ENCODE measurements around the gene ARHGAP45.
"Not testable (repeated sequence)": the region's sequence is repeated elsewhere in the genome, so short reads cannot be mapped to it uniquely, and the experiment has no call there.

Gene ARHGAP45

DNA sequence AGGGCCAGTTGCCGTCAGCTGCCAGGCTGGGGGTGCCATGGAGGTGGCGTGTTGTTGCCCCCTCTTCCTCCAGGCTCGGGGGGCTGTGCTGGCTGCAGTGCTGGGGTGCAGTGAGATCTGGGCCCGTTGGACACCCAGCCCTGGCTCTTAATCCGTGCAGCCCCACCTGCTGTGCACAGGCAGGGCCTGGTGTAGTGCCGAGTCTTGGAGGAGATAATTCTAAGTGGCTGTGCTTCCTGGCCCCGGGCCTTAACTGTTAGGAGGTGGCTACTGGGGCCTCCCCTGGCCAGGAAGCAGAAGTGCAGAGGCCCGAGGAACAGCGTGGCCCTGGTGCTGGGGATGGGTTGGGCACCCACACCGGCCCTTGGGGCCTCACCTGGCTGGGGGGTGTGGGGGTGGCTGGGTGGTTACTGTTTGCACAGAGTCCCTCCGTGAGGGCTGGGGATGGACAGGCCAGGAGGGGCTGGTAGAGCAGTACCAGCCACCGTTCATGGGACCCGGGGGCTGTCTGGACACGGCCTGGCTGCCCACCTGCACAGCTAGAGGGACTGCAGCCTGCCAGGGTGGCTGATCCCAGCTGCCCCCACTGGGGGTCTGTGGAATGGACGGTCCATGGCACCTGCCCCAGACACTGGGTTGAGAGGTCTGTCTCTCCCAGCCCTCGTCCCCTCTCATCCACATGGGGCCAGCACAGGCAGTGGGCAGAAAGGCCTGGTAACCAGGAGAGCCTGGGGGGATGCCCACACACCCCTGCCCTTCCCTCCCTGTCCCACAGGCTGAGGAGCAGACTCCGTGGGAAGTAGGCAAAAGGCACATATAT lies 40.1 kb downstream of the ARHGAP45 start:
- FAIRE-seq = no peak

- FAIRE-seq = no peak
These were observed 40.8 kb downstream of the ARHGAP45 start for GRCh38 chr19:1107661-1108261.

- no peak for FAIRE-seq
These were observed 41.5 kb downstream of the ARHGAP45 start for GRCh38 chr19:1108291-1109031.

- no peak for FAIRE-seq
These were observed 42.1 kb downstream of the ARHGAP45 start for GRCh38 chr19:1109032-1109551.

GRCh38 chr19:1109697-1110671 lies 43.0 kb downstream of the ARHGAP45 start:
- FAIRE-seq = no peak

GRCh38 chr19:1110809-1111640 lies 44.1 kb downstream of the ARHGAP45 start:
- no peak for FAIRE-seq

GRCh38 chr19:1111641-1112267 lies 44.8 kb downstream of the ARHGAP45 start:
- no peak for FAIRE-seq

DNA sequence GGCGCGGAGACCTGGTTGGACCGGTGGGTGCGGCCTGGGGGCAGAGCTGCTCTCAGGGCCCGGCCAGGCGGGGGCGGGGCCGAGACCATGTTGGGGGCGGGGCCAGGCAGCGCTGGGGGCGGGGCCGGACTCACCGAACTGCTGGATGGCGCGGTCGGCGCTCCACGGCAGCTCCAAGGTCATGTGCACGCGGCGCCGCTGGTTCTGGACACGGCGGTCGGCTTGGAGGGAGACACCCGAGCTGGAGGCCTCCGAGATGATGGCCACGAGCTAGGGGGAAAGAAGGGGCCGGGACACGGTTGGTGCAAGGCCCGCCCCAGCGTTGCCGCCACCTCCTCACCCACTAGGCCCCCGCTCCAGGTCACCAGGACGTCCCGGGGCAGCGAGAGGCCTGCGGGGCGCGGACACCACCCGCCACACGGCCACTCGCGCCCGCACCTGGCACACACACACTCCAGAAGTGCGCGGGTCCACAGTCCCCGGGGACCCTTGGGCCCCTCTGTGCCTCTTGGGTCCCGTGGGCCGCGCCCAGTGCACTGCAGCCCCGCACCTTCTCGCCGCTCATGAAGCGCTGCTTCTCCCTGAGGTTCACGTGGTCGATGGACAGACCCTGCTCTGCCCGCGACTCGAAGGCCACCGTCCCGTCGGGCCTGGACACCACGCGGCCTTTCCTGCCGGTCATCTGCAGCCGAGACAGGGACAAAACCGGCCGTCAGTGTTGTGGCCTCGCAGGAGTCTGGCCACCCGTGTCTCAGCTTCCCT lies 45.5 kb downstream of the ARHGAP45 start:
- FAIRE-seq = no peak

DNA sequence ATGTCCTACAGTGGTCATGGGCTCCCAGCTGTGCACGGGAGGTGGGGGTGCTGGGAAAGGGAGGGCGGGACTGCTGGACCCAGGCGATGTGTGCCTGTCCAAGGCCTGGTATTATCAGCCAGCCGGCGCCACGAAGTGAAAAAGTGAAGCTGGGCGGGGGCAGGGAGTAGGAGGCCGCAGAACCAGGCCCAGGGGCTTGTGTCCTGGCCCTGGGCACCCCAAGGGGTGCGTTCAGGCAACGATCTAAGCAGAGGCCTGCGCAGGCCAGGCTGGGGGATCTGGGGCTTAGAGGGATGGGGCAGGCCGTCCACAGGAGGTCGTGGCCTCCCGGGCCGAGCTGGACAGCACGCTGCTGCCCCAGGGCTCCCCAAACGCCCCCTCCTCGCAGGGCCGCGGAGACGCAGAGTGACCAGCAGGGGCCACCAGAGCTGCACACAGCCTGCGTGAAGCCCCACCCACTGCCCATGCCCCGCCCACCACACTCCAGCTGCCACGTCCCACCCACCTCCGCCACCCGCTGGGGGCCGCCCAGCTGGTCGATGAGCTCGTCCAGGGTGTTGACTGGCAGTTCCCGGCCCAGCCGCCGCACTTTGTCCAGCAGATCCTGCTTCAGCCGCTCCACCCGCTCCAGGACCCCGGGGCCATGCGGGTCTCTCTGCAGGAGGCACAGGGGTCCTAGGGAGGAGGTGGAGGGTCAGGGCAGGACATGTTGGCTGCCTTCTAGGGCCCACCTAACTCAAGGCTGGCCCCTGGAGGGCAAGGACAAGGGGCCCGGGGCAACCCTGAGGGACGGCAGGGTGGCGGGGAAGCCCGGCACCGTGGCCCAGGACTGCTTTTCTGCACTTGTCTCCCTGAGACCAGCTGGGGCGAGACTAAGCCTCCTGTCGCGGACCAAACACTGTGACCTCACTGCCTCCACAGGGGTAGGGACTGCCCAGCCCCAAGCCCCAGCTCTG lies 46.3 kb downstream of the ARHGAP45 start:
- FAIRE-seq = no peak

- FAIRE-seq = no peak
These were observed 47.1 kb downstream of the ARHGAP45 start for GRCh38 chr19:1113986-1114483.

DNA sequence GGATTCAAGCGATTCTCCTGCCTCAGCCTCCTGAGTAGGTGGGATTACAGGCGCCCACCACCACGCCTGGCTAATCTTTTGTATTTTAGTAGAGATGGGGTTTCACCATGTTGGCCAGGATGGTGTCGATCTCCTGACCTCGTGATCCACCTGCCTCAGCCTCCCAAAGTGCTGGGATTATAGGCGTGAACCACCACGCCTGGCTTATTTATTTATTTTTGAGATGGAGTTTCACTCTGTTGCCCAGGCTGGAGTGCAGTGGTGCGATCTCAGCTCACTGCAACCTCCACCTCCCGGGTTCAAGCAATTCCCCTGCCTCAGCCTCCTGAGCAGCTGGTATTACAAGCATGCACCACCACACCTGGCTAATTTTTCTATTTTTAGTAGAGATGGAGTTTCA lies 47.8 kb downstream of the ARHGAP45 start:
- not testable (repeated sequence) for FAIRE-seq

DNA sequence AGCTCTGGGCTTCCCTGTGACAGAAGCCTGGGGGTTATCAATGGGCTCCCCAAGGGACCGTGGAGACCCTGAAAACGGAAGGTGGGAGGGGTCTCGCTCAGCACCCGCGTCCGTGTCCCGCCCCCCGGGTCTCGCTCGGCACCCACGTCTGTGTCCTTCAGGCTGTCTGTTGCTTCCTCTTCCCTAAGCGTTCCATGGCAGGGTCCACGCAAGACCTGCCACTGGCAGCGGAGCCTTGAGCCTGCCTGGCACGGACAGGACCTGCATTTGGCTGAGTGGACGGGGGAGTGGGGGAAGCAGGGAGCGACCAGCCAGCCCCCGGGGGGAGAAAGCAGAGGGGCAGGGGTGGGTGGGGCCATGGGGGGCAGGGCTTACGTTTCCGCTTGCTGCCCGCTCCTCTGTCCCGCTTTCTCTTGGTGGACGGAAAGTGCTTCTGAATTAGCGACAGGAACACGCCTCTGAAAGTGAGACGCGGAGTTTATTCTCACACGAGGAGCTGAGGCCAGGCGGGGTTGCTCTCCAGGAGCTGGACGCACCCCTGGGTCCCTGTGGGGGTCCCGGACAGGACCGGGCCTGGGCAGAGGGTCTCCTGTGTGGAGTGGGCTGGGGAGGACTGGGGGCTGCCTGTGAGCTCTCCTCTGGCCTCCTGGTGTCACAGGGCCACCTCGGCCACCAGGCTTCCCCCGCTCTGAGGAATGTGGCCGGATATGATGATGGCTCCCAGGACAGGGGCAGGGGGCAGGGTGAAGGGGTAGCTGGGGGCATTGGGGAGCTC lies 48.9 kb downstream of the ARHGAP45 start:
- no peak for FAIRE-seq

DNA sequence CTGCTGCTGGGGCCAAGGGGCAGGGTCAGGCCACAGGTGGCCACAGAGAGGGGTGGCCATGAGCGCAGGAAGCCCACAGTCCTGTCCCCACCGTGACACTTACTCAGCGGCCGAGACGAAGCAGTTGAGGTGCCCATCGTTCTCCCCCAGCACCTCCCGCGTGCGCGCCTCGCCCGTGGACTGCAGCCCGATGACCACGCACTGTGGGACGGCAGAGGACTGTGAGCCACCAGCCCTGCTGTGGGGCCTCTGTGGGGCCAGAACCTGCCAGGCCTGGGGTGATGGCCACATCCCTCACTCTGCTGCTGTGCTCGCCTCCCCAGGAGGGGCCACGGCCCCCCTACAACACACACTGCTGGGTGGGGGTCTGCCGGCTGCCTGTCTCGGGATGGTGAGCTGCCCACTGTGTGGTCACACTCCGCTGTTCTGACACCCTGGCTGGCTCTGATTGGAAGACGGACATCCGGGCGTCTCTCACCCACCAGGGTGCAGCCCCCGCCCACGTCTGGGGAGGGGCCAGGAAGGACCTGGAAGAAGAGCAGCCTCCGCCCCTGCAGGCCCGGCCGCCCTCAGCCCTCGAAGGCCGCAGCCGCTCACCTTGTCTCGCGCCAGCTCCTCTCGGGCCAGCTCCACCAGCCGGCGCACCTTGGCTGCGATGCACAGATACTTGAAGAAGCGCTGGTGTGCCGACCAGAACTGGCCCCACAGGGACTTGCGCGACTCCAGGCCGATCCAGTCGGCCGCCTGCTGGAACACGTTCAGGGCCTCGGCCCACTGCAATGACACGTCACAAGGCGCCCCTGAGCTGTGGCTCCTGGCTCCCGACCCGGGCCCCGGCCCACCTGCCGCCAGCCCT lies 50.0 kb downstream of the ARHGAP45 start:
- no peak for FAIRE-seq

DNA sequence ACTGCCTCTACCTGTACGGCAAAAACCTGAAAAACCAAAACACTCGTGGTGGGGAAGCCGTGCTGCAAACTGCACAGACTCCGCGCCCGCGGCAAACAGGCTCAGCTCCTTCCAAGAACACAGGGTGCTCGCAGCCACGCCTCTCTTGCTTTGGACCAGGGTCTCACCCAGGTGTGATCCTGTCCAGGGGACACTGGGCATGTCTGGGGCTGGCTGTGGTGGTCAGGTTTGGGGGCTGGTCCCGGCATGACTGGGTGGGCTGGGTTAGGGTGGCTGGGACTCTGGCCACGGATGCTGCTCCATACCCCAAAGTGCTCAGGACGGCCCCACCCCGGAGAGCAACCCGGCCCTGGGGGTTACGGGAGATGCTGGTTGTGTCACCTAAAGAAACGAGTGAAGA lies 50.7 kb downstream of the ARHGAP45 start:
- FAIRE-seq = no peak

GRCh38 chr19:1118999-1119398 lies 52.0 kb downstream of the ARHGAP45 start:
- no peak for FAIRE-seq

- FAIRE-seq = no peak
These were observed 52.7 kb downstream of the ARHGAP45 start for GRCh38 chr19:1119475-1120217.

Measured in colon (tissue), 2 donors.